Measurements from ENCODE around the gene KLHL3. TPM values are rescaled to one million over a fixed set of nuclear protein-coding genes. Genes with fewer than 3 reads are reported as not detected.

Gene KLHL3
- total and polyA plus RNA-seq, 2 experiments from 2014 or later, result 4.9 to 10.8 TPM

GRCh38 chr5:137627293-137627692 is 108.6 kb downstream of the KLHL3 start (continued):
- TF ChIP-seq ZNF462 (CRISPR knock-in tag; IDR thresholded peaks at IDR 0.05), result no peak
- TF ChIP-seq POLR2AphosphoS5 (IDR thresholded peaks at IDR 0.05; ENCODE audit: low read depth), result no peak
- TF ChIP-seq JUNB (IDR thresholded peaks at IDR 0.05; ENCODE audit: unreplicated experiment), result no peak
- TF ChIP-seq NANOG (IDR thresholded peaks at IDR 0.05; ENCODE audit: borderline replicate concordance), result no peak
- TF ChIP-seq, protein P1, sequence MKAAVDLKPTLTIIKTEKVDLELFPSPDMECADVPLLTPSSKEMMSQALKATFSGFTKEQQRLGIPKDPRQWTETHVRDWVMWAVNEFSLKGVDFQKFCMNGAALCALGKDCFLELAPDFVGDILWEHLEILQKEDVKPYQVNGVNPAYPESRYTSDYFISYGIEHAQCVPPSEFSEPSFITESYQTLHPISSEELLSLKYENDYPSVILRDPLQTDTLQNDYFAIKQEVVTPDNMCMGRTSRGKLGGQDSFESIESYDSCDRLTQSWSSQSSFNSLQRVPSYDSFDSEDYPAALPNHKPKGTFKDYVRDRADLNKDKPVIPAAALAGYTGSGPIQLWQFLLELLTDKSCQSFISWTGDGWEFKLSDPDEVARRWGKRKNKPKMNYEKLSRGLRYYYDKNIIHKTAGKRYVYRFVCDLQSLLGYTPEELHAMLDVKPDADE (IDR thresholded peaks at IDR 0.05), result no peak
- TF ChIP-seq, protein P2, sequence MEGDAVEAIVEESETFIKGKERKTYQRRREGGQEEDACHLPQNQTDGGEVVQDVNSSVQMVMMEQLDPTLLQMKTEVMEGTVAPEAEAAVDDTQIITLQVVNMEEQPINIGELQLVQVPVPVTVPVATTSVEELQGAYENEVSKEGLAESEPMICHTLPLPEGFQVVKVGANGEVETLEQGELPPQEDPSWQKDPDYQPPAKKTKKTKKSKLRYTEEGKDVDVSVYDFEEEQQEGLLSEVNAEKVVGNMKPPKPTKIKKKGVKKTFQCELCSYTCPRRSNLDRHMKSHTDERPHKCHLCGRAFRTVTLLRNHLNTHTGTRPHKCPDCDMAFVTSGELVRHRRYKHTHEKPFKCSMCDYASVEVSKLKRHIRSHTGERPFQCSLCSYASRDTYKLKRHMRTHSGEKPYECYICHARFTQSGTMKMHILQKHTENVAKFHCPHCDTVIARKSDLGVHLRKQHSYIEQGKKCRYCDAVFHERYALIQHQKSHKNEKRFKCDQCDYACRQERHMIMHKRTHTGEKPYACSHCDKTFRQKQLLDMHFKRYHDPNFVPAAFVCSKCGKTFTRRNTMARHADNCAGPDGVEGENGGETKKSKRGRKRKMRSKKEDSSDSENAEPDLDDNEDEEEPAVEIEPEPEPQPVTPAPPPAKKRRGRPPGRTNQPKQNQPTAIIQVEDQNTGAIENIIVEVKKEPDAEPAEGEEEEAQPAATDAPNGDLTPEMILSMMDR (conservative IDR thresholded peaks at IDR 0.05; ENCODE audit: low read depth in 2 of 2), result no peak
- no peak for TF ChIP-seq ZNF114 (CRISPR knock-in tag; IDR thresholded peaks at IDR 0.05)
- TF ChIP-seq EZH2 (IDR thresholded peaks at IDR 0.05; ENCODE audit: low read depth, unreplicated experiment), result no peak

Data from GM23338 (cell line).